Caco-2 (cell line): ENCODE measurements around the gene ITGB8. TPM values are rescaled to one million over a fixed set of nuclear protein-coding genes. Genes with fewer than 3 reads are reported as not detected.

Experiments used
- BruUV-seq: library from RNA; stranded (reverse); fragments of 400-500 nt; replicated peaks from 2 replicates; lab custom pipeline; 2021; lab: Mats Ljungman, UMichigan
- CTCF ChIA-PET: fragments of 300-600 bp; sonication (Branson Sonifier 250); formaldehyde crosslinking; loops from one replicate; lab custom pipeline; 2022; ENCODE audit warnings: antibody characterized with exemption; lab: Charles Lee
- POLR2A ChIA-PET: fragments of 300-600 bp; sonication (Branson Sonifier 250); formaldehyde crosslinking; loops from one replicate; lab custom pipeline; 2022; ENCODE audit warnings: antibody characterized with exemption; lab: Charles Lee
- DNase-seq, 2 experiments: peaks; one replicate each; pipeline versions ENCODE4 v3.0.0 to v3.0.0-alpha.2; 2020 to 2022
- H3K27me3 ChIP-seq: replicated peaks from 2 replicates; pipeline ENCODE4 v1.6.0; 2011; ENCODE audit warnings: low read length; ENCODE audit not compliant: control insufficient read depth, insufficient read depth
- H3K36me3 ChIP-seq: 2 replicates; pipeline ENCODE4 v1.5.1; 2011; ENCODE audit warnings: low read length; ENCODE audit not compliant: control insufficient read depth, insufficient read depth
- H3K4me1 ChIP-seq: fragments of 250-450 bp; sonication (Bioruptor Pico); 2 replicates; pipeline ENCODE4 v1.5.1; 2020; ENCODE audit warnings: mild to moderate bottlenecking
- H3K4me3 ChIP-seq: 2 replicates; pipeline ENCODE4 v1.5.1; 2011; ENCODE audit warnings: low read depth, mild to moderate bottlenecking, control low read depth, low read length
- H3K9me3 ChIP-seq: fragments of 250-450 bp; sonication (Bioruptor Pico); 2 replicates; pipeline ENCODE4 v1.5.1; 2020; ENCODE audit warnings: mild to moderate bottlenecking, moderate library complexity
- H3K27ac Mint-ChIP-seq: one replicate; pipeline ENCODE4 v1.8.0; 2022; ENCODE audit warnings: mixed read lengths; ENCODE audit not compliant: unreplicated experiment
- H3K27me3 Mint-ChIP-seq: one replicate; pipeline ENCODE4 v1.8.0; 2022; ENCODE audit warnings: mixed read lengths; ENCODE audit not compliant: insufficient read depth, unreplicated experiment
- H3K36me3 Mint-ChIP-seq: one replicate; pipeline ENCODE4 v1.8.0; 2022; ENCODE audit warnings: mild to moderate bottlenecking, mixed read lengths; ENCODE audit not compliant: insufficient read depth, unreplicated experiment
- H3K4me1 Mint-ChIP-seq: one replicate; pipeline ENCODE4 v1.8.0; 2022; ENCODE audit warnings: low read depth, mixed read lengths; ENCODE audit not compliant: unreplicated experiment
- H3K4me3 Mint-ChIP-seq: one replicate; pipeline ENCODE4 v1.8.0; 2022; ENCODE audit warnings: mild to moderate bottlenecking, moderate library complexity, mixed read lengths; ENCODE audit not compliant: unreplicated experiment
- H3K9me3 Mint-ChIP-seq: one replicate; pipeline ENCODE4 v1.8.0; 2022; ENCODE audit warnings: mixed read lengths; ENCODE audit not compliant: unreplicated experiment
- CTCF ChIP-seq, 2 experiments: fragments of 200-600 bp in 1 of 2; IDR thresholded peaks; 1 replicate in 1 of 2; 2 replicates in 1 of 2; pipeline versions ENCODE4 v1.5.1 to v1.8.0; 2011 to 2022; ENCODE audit warnings: antibody characterized with exemption in 1 of 2, control low read depth in 1 of 2, inconsistent platforms in 1 of 2, low read depth in 1 of 2, low read length in 1 of 2, mild to moderate bottlenecking in 1 of 2, moderate library complexity in 1 of 2; ENCODE audit not compliant: insufficient read depth in 1 of 2, severe bottlenecking in 1 of 2, unreplicated experiment in 1 of 2
- intact Hi-C: fragments of 100-400 bp; cut with micrococcal nuclease; formaldehyde crosslinking; loops from one replicate; pipeline ENCODE4 v1.10.0; 2022; ENCODE audit not compliant: unreplicated experiment
- total RNA-seq: library from RNA; stranded (reverse); gene quantifications from 2 replicates; pipeline ENCODE4 v1.2.3, GENCODE V29; 2022

The ITGB8 gene
- total RNA-seq, 1 experiment from 2014 or later = 3.2 TPM

DNA sequence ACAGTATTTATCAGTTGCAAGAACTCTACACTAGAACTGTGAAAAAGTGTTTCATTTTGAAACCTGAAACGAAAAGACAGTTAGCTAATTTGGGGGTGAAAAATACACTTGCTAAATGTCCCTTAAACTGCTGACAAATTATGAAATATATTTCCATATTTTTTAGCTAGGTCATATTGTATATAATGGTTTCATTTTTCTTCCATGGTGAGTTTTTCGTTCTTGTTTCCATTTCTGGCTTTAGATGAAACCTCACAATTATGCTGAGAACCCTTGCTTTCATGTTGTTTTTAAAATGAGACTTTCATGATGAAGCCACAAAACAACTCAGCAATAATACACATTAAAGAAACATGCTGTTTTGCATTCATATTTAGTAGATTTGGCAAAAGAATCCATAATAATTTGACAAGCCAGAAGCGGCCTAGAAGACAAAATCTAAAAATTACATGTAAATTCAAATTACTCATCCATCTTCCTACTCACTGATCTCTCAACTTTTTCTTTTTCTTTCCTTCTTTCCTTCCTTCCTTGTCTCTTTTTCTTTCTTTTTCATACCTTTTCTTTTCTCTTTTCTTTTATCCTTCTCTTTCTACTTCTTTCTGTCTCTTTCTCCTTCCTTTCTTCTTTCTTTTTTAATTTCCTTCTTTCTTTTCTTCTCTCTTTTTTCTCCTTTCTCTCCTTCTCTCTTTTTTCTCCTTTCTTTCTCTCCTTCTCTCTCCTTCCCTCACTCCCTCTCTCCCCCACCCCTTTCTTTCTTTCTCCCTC is 46.5 kb upstream of the ITGB8 start:
- Mint-ChIP-seq H3K9me3 (no peaks in the 10 kb centered on the region), H3K4me3 (no peak overlapping the region), H3K4me1 (peaks cover 12% of the 10 kb centered on the region), H3K27me3 (no peaks in the 10 kb centered on the region), H3K27ac (no peak overlapping the region), H3K36me3 (no peaks in the 10 kb centered on the region)
- POLR2A ChIA-PET = no interaction called here
- Histone ChIP-seq H3K9me3 (no peaks in the 10 kb centered on the region), H3K4me1 (peaks cover 18% of the 10 kb centered on the region), H3K27me3 (no peaks in the 10 kb centered on the region), H3K4me3 (no peak overlapping the region), H3K36me3 (no peaks in the 10 kb centered on the region)
- BruUV-seq = no TSS peak
- TF ChIP-seq CTCF (IDR thresholded peaks at IDR 0.05; ENCODE audit: insufficient read depth in 1 of 2, low read depth in 1 of 2, low read length in 1 of 2, severe bottlenecking in 1 of 2, unreplicated experiment in 1 of 2) = no peak
- CTCF ChIA-PET = no interaction called here
- no peak for DNase-seq
- intact Hi-C loops = no loop called here

GRCh38 chr7:20284771-20285143 is 45.9 kb upstream of the ITGB8 start:
- no peak for DNase-seq
- ChIA-PET CTCF (no interaction called here), POLR2A (no interaction called here)
- Histone ChIP-seq H3K4me3 (no peak overlapping the region), H3K36me3 (no peaks in the 10 kb centered on the region), H3K27me3 (no peaks in the 10 kb centered on the region), H3K4me1 (peaks cover 18% of the 10 kb centered on the region), H3K9me3 (no peaks in the 10 kb centered on the region)
- intact Hi-C loops = no loop called here
- Mint-ChIP-seq H3K4me3 (no peak overlapping the region), H3K36me3 (no peaks in the 10 kb centered on the region), H3K4me1 (peaks cover 12% of the 10 kb centered on the region), H3K27me3 (no peaks in the 10 kb centered on the region), H3K27ac (no peak overlapping the region), H3K9me3 (no peaks in the 10 kb centered on the region)
- no peak for TF ChIP-seq CTCF (IDR thresholded peaks at IDR 0.05; ENCODE audit: insufficient read depth in 1 of 2, low read depth in 1 of 2, low read length in 1 of 2, severe bottlenecking in 1 of 2, unreplicated experiment in 1 of 2)
- no TSS peak for BruUV-seq

DNA sequence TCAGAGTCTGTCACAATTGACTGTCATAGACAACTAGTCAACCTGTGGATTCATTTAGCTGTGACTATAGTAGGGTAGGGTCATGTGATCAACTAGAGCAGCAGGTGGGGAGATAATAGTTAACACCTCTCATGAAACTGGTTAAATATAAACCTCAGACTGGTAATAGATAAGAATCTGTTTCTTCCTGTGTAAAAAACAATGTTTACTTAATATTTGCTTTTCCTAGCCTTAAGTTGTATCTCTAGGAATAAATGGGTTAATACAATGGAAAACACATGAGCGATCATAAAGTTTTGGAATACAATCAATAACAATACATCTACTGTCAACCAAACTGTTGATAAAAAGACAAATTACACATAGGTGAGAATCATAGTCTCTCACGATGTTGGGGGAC is 43.4 kb upstream of the ITGB8 start:
- TF ChIP-seq CTCF (IDR thresholded peaks at IDR 0.05; ENCODE audit: insufficient read depth in 1 of 2, low read depth in 1 of 2, low read length in 1 of 2, severe bottlenecking in 1 of 2, unreplicated experiment in 1 of 2) = no peak
- Mint-ChIP-seq H3K9me3 (no peaks in the 10 kb centered on the region), H3K27ac (no peak overlapping the region), H3K4me1 (peaks cover 12% of the 10 kb centered on the region), H3K36me3 (no peaks in the 10 kb centered on the region), H3K27me3 (no peaks in the 10 kb centered on the region), H3K4me3 (no peak overlapping the region)
- intact Hi-C loops = no loop called here
- BruUV-seq = no TSS peak
- Histone ChIP-seq H3K9me3 (no peaks in the 10 kb centered on the region), H3K4me3 (no peak overlapping the region), H3K27me3 (no peaks in the 10 kb centered on the region), H3K36me3 (no peaks in the 10 kb centered on the region), H3K4me1 (peaks cover 18% of the 10 kb centered on the region)
- DNase-seq = no peak
- POLR2A ChIA-PET = no interaction called here
- CTCF ChIA-PET = no interaction called here
